ENCODE data around the gene IGFL4. TPM values are rescaled to one million over a fixed set of nuclear protein-coding genes. Genes with fewer than 3 reads are reported as not detected.

The IGFL4 gene
- total and polyA plus RNA-seq, 2 of the 8 experiments (the other 6 are each of a cell fraction or from before 2014, with no cell fraction given), result 0.05 to 0.11 TPM

DNA sequence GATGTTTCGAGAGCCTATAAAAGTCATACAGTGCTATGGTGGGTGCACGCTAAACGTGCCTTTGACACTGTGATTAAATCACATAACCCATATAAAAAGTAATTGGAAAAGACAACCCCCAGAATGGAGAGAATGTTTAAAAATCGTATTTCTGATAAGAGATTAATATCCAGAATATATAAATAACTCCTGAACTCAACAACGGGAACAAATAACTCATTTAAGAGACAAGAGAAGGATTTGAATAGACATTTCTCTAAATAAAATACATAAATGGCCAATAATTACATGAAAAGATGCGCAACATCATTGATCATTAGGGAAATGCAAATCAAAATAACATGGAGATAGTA lies 37.0 kb upstream of the IGFL4 start (continued):
- TF ChIP-seq CHD7 (IDR thresholded peaks at IDR 0.05; ENCODE audit: insufficient replicate concordance, low read length), result no peak
- no peak for TF ChIP-seq RNF2 (IDR thresholded peaks at IDR 0.05; ENCODE audit: borderline replicate concordance, low read depth, low read length, missing control alignments, poor library complexity, severe bottlenecking)
- TF ChIP-seq RBBP5 (IDR thresholded peaks at IDR 0.05; ENCODE audit: borderline replicate concordance, low read depth, low read length), result no peak
- no peak for TF ChIP-seq GABPA (IDR thresholded peaks at IDR 0.05; ENCODE audit: borderline replicate concordance, insufficient read depth, low read length)
- TF ChIP-seq FOSL1 (IDR thresholded peaks at IDR 0.05; ENCODE audit: insufficient read depth, low read depth, low read length), result no peak
- TF ChIP-seq PHF8 (conservative IDR thresholded peaks at IDR 0.05; ENCODE audit: low read depth, low read length), result no peak
- TF ChIP-seq CREB1 (IDR thresholded peaks at IDR 0.05), result no peak
- no peak for TF ChIP-seq CBX8 (IDR thresholded peaks at IDR 0.05; ENCODE audit: borderline replicate concordance, low read depth, low read length)
- TF ChIP-seq POLR2A (IDR thresholded peaks at IDR 0.05; ENCODE audit: control extremely low read depth in 1 of 2, low read depth in 2 of 2, low read length in 2 of 2), result no peak
- no peak for TF ChIP-seq CHD2 (IDR thresholded peaks at IDR 0.05; ENCODE audit: low read length)
- no peak for TF ChIP-seq TEAD4 (IDR thresholded peaks at IDR 0.05; ENCODE audit: low read depth, low read length)
- no peak for TF ChIP-seq EP300 (IDR thresholded peaks at IDR 0.05; ENCODE audit: borderline replicate concordance in 1 of 2, low read depth in 2 of 2, low read length in 2 of 2)
